HepG2 (cell line): ENCODE data around the gene SLC25A43. TPM values are rescaled to one million over a fixed set of nuclear protein-coding genes. Genes with fewer than 3 reads are reported as not detected.

Experiments used
- ATAC-seq: fragments of 200-7000 bp; cut with Tn5 transposase; 3 replicates; pipeline ENCODE4 v1.9.1; 2020; ENCODE audit warnings: mild to moderate bottlenecking, moderate library complexity
- BruUV-seq: library from RNA; stranded (reverse); fragments of 400-500 nt; replicated peaks from 2 replicates; lab custom pipeline; 2021; lab: Mats Ljungman, UMichigan
- CTCF ChIA-PET: fragments of 300-600 bp; formaldehyde crosslinking; extraction: SDS; loops from one replicate; lab custom pipeline; 2021; ENCODE audit warnings: low total read pairs, inconsistent platforms, low intra/inter-chr PET ratio; lab: Yijun Ruan, JAX
- POLR2A ChIA-PET: fragments of 350-600 bp; sonication (Branson Sonifier 250); formaldehyde crosslinking; loops from one replicate; lab custom pipeline; 2020; ENCODE audit warnings: antibody characterized with exemption, inconsistent platforms; lab: Yijun Ruan, JAX
- DNase-seq: peaks from one replicate; pipeline ENCODE4 v3.0.0-alpha.2; 2015; ENCODE audit warnings: low spot score
- FAIRE-seq: peaks from 3 replicates; lab custom pipeline; 2011; peaks lifted over from hg19 to GRCh38; lab: Jason Lieb, UNC
- H2AFZ ChIP-seq: one replicate; pipeline ENCODE4 v1.6.1; 2011; ENCODE audit warnings: low read length, inconsistent platforms
- H3K27ac ChIP-seq: fragments of 300-600 bp; 3 replicates; pipeline ENCODE4 v1.8.0; 2011; ENCODE audit warnings: mixed run types, mild to moderate bottlenecking, mixed read lengths, low read length, inconsistent platforms; ENCODE audit not compliant: insufficient read depth; ENCODE audit errors: extremely low read length
- H3K27me3 ChIP-seq, 2 experiments: fragments of 200-600 bp in 1 of 2; 2 replicates in 1 of 2; 3 replicates in 1 of 2; pipeline versions ENCODE4 v1.6.0 to v1.8.0; 2011; ENCODE audit warnings: low read length in 2 of 2, mild to moderate bottlenecking in 2 of 2, moderate library complexity in 2 of 2, inconsistent platforms in 1 of 2; ENCODE audit not compliant: insufficient read depth in 2 of 2, control insufficient read depth in 1 of 2
- H3K36me3 ChIP-seq, 2 experiments: fragments of 200-600 bp in 1 of 2; replicated peaks in 1 of 2; 2 replicates in 1 of 2; 3 replicates in 1 of 2; pipeline versions ENCODE4 v1.5.1 to v1.8.0; 2011; ENCODE audit warnings: low read length in 2 of 2, inconsistent platforms in 1 of 2; ENCODE audit not compliant: insufficient read depth in 2 of 2, control insufficient read depth in 1 of 2
- H3K4me1 ChIP-seq: 2 replicates; pipeline ENCODE4 v1.5.1; 2012; ENCODE audit warnings: low read length, inconsistent platforms; ENCODE audit not compliant: insufficient read depth
- H3K4me2 ChIP-seq: 2 replicates; pipeline ENCODE4 v1.6.0; 2011; ENCODE audit warnings: low read depth, low read length, inconsistent platforms
- H3K4me3 ChIP-seq, 3 experiments: fragments of 200-600 bp in 1 of 3; sonication (generic), shearing (Covaris generic) in 1 of 3; replicated peaks in 1 of 3; 2 replicates each; pipeline ENCODE4 v1.5.1; 2011 to 2016; ENCODE audit warnings: low read length in 3 of 3, inconsistent platforms in 2 of 3, low read depth in 2 of 3, mild to moderate bottlenecking in 2 of 3, control low read depth in 1 of 3, mixed read lengths in 1 of 3; ENCODE audit not compliant: insufficient read depth in 1 of 3
- H3K79me2 ChIP-seq: one replicate; pipeline ENCODE4 v1.6.1; 2011; ENCODE audit warnings: low read length, inconsistent platforms; ENCODE audit not compliant: insufficient read depth
- H3K9ac ChIP-seq: 2 replicates; pipeline ENCODE4 v1.6.0; 2011; ENCODE audit warnings: mild to moderate bottlenecking, low read depth, low read length, inconsistent platforms; ENCODE audit not compliant: insufficient read depth
- H3K9me3 ChIP-seq: 2 replicates; pipeline ENCODE4 v1.5.1; 2012; ENCODE audit warnings: mild to moderate bottlenecking, low read length
- H4K20me1 ChIP-seq: 2 replicates; pipeline ENCODE4 v1.6.0; 2011; ENCODE audit warnings: inconsistent platforms, mild to moderate bottlenecking, low read length, moderate library complexity; ENCODE audit not compliant: insufficient read depth
- ARID2 ChIP-seq: sonication (generic); formaldehyde crosslinking; IDR thresholded peaks from 2 replicates; pipeline ENCODE4 v1.8.1; 2022; ENCODE audit warnings: mild to moderate bottlenecking, missing genetic modification reagents, borderline replicate concordance
- BRD4 ChIP-seq: sonication (generic); formaldehyde crosslinking; IDR thresholded peaks from 2 replicates; pipeline ENCODE4 v1.4.0; 2020; ENCODE audit warnings: missing genetic modification reagents
- FOXA1 ChIP-seq, 2 experiments: fragments of 450-650 bp in 1 of 2; sonication (generic) in 1 of 2; formaldehyde crosslinking in 1 of 2; IDR thresholded peaks; 2 replicates each; pipeline versions ENCODE4 v1.4.0 to v1.6.1; 2016 to 2020; ENCODE audit warnings: missing genetic modification reagents in 1 of 2
- HOXA3 ChIP-seq: sonication (generic); formaldehyde crosslinking; IDR thresholded peaks from 2 replicates; pipeline ENCODE4 v1.5.0; 2020; ENCODE audit warnings: missing genetic modification reagents
- ZNF350 ChIP-seq: sonication (generic); formaldehyde crosslinking; IDR thresholded peaks from 2 replicates; pipeline ENCODE4 v1.4.0; 2020; ENCODE audit warnings: mild to moderate bottlenecking, low read depth, missing genetic modification reagents, borderline replicate concordance
- ZNF777 ChIP-seq: sonication (generic); formaldehyde crosslinking; IDR thresholded peaks from 2 replicates; pipeline ENCODE4 v1.4.0; 2020; ENCODE audit warnings: missing genetic modification reagents
- WGBS: methylation state at CpG from one replicate; pipeline ENCODE4 v1.1.6; 2017; ENCODE audit warnings: low lambda C conversion rate; 5-methylcytosine and 5-hydroxymethylcytosine counted together
- in situ Hi-C: cut with HindIII; loops from 2 replicates; pipeline ENCODE4 v1.10.0; 2017; ENCODE audit warnings: low pct_unique_long_range_greater_than_20kb; ENCODE audit not compliant: extremely low pct_ligation_motif_present
- intact Hi-C: fragments of 100-400 bp; cut with micrococcal nuclease; formaldehyde crosslinking; loops from one replicate; pipeline ENCODE4 v1.10.0; 2022; ENCODE audit not compliant: unreplicated experiment
- polyA plus RNA-seq, 8 experiments: library from polyadenylated mRNA; depleted of rRNA in 3 of 8; stranded (reverse) in 7 of 8; unstranded in 1 of 8; fragments of >200 nt; fragmentation: Illumina TruSeq in 4 of 8; extraction: Trizol in 4 of 8; gene quantifications; 2 replicates each; pipeline versions ENCODE4 v1.2.1 to v1.2.3, GENCODE V29; 2011 to 2016; ENCODE audit warnings: low read depth in 4 of 8, missing spikeins in 1 of 8, mixed read lengths in 1 of 8; ENCODE audit not compliant: insufficient read depth in 1 of 8
- total RNA-seq, 5 experiments: library from RNA; depleted of rRNA; stranded (reverse); fragments of >200 nt; fragmentation: Illumina TruSeq; extraction: Trizol; gene quantifications; 2 replicates each; pipeline ENCODE4 v1.2.3, GENCODE V29; 2016; ENCODE audit warnings: low read depth in 1 of 5

The SLC25A43 gene
- total and polyA plus RNA-seq, 2 of the 13 experiments (the other 11 are each of a cell fraction or from before 2014, with no cell fraction given): 5.8 to 13.2 TPM

GRCh38 chrX:119375561-119375960 is 23.6 kb upstream of the SLC25A43 start:
- ChIA-PET CTCF (no interaction called here), POLR2A (no interaction called here)
- Histone ChIP-seq H3K36me3 (no peaks in the 10 kb centered on the region), H3K4me1 (no peaks in the 10 kb centered on the region), H3K27me3 (no peaks in the 10 kb centered on the region), H3K79me2 (no peaks in the 10 kb centered on the region), H3K27ac (no peak overlapping the region), H2AFZ (no peak overlapping the region), H3K9ac (no peak overlapping the region), H3K4me2 (no peak overlapping the region), H4K20me1 (no peaks in the 10 kb centered on the region), H3K4me3 (no peak overlapping the region), H3K9me3 (no peaks in the 10 kb centered on the region)
- ATAC-seq (no peak), DNase-seq (no peak), FAIRE-seq (no peak)
- 33% methylated on average over 1 of the region's 3 CpGs for WGBS
- no TSS peak for BruUV-seq
- in situ Hi-C loops: no loop called here
- TF ChIP-seq HOXA3 (CRISPR knock-in tag) (no peak), ARID2 (CRISPR knock-in tag) (no peak), BRD4 (CRISPR knock-in tag) (no peak), ZNF350 (CRISPR knock-in tag) (no peak)
- intact Hi-C loops: no loop called here

DNA sequence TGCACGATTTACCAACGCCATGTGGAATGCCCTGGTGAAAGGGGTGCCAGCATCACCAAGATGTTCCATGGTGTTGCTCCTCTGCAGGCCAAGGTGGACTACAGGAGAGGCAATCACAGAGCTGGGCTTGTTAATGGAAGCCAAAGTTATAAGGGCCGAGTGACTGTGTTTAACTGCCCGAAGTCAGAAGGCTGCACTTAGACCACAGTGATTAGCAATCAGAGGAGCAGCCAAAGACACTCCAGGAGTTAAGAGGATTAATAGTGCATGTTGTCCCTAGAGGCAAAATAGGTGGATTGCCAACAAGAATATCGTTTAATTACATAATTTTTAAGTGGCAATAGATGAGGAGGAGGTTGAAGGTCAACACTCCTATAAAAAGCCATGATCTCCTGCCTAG is 22.8 kb upstream of the SLC25A43 start:
- WGBS: 25% methylated on average over 2 of the region's 5 CpGs
- in situ Hi-C loops: no loop called here
- H3K27me3 ChIP-seq: no peaks in the 10 kb centered on the region
- TF ChIP-seq ZNF777 (CRISPR knock-in tag) (no peak), FOXA1 (IDR thresholded peaks at IDR 0.05) (no peak), FOXA1 (CRISPR knock-in tag; IDR thresholded peaks at IDR 0.05) (no peak)
- TF ChIP-seq, all 625 proteins: peak for 0
- H3K4me1 ChIP-seq: no peaks in the 10 kb centered on the region
- no peak overlapping the region for H3K4me2 ChIP-seq
- ChIA-PET POLR2A (no interaction called here), CTCF (no interaction called here)
- H4K20me1 ChIP-seq: no peaks in the 10 kb centered on the region
- no TSS peak for BruUV-seq
- no peaks in the 10 kb centered on the region for H3K79me2 ChIP-seq
- no peak overlapping the region for H3K27ac ChIP-seq
- no peaks in the 10 kb centered on the region for H3K36me3 ChIP-seq
- H3K4me3 ChIP-seq: no peak overlapping the region
- no peaks in the 10 kb centered on the region for H3K9me3 ChIP-seq
- no peak overlapping the region for H2AFZ ChIP-seq
- no peak overlapping the region for H3K9ac ChIP-seq
- intact Hi-C loops: no loop called here
- ATAC-seq (no peak), DNase-seq (no peak), FAIRE-seq (no peak)
